H9 (cell line): ENCODE measurements around the gene CFAP299. TPM values are rescaled to one million over a fixed set of nuclear protein-coding genes. Genes with fewer than 3 reads are reported as not detected.

ENCODE experiments used
- DNase-seq: peaks from one replicate; pipeline ENCODE4 v3.0.0-alpha.2; 2017
- H2AFZ ChIP-seq: one replicate; pipeline ENCODE4 v1.6.1; 2013; ENCODE audit warnings: mild to moderate bottlenecking, low read length, control low read depth, moderate library complexity
- H2AK5ac ChIP-seq: 2 replicates; pipeline ENCODE4 v1.6.1; 2013; ENCODE audit warnings: low read length, control low read depth, mixed read lengths; ENCODE audit not compliant: insufficient read length
- H2BK120ac ChIP-seq: one replicate; pipeline ENCODE4 v1.6.1; 2013; ENCODE audit warnings: low read depth, mild to moderate bottlenecking, low read length, control low read depth, inconsistent platforms; ENCODE audit not compliant: poor library complexity, severe bottlenecking
- H2BK12ac ChIP-seq: 2 replicates; pipeline ENCODE4 v1.6.1; 2013; ENCODE audit warnings: low read length, control low read depth, mixed read lengths, low read depth; ENCODE audit not compliant: insufficient read length
- H2BK15ac ChIP-seq: 2 replicates; pipeline ENCODE4 v1.6.1; 2013; ENCODE audit warnings: low read depth, low read length, control low read depth
- H2BK20ac ChIP-seq: one replicate; pipeline ENCODE4 v1.6.1; 2013; ENCODE audit warnings: low read depth, mild to moderate bottlenecking, low read length, control low read depth, inconsistent platforms; ENCODE audit not compliant: poor library complexity, severe bottlenecking
- H2BK5ac ChIP-seq: 2 replicates; pipeline ENCODE4 v1.6.1; 2013; ENCODE audit warnings: low read length, control low read depth, mixed read lengths; ENCODE audit not compliant: insufficient read length
- H3K14ac ChIP-seq: 2 replicates; pipeline ENCODE4 v1.6.1; 2013; ENCODE audit warnings: low read length, control low read depth; ENCODE audit not compliant: insufficient read depth
- H3K18ac ChIP-seq: 2 replicates; pipeline ENCODE4 v1.6.1; 2013; ENCODE audit warnings: low read depth, mild to moderate bottlenecking, mixed read lengths, low read length, control low read depth; ENCODE audit not compliant: insufficient read length
- H3K23ac ChIP-seq: 2 replicates; pipeline ENCODE4 v1.6.1; 2013; ENCODE audit warnings: low read length, control low read depth, mixed read lengths, low read depth; ENCODE audit not compliant: insufficient read length
- H3K23me2 ChIP-seq: 2 replicates; pipeline ENCODE4 v1.6.1; 2013; ENCODE audit warnings: low read depth, mild to moderate bottlenecking, mixed read lengths, low read length, control low read depth; ENCODE audit not compliant: insufficient read length, poor library complexity, severe bottlenecking
- H3K27ac ChIP-seq: 2 replicates; pipeline ENCODE4 v1.5.1; 2013; ENCODE audit warnings: low read length, control low read depth, mixed read lengths, low read depth; ENCODE audit not compliant: insufficient read length
- H3K27me3 ChIP-seq: 2 replicates; pipeline ENCODE4 v1.6.1; 2013; ENCODE audit warnings: low read length, control low read depth, inconsistent platforms; ENCODE audit not compliant: insufficient read depth
- H3K4ac ChIP-seq: 2 replicates; pipeline ENCODE4 v1.6.1; 2013; ENCODE audit warnings: low read depth, mild to moderate bottlenecking, control low read depth, inconsistent platforms, low read length, moderate library complexity
- H3K4me1 ChIP-seq: 2 replicates; pipeline ENCODE4 v1.6.1; 2013; ENCODE audit warnings: low read length, control low read depth, inconsistent platforms; ENCODE audit not compliant: insufficient read depth
- H3K4me2 ChIP-seq: 2 replicates; pipeline ENCODE4 v1.6.1; 2013; ENCODE audit warnings: low read length, control low read depth, mixed read lengths; ENCODE audit not compliant: insufficient read length, insufficient read depth
- H3K56ac ChIP-seq: 2 replicates; pipeline ENCODE4 v1.6.1; 2013; ENCODE audit warnings: low read depth, mild to moderate bottlenecking, mixed read lengths, low read length, control low read depth; ENCODE audit not compliant: insufficient read length
- H3K79me1 ChIP-seq: 2 replicates; pipeline ENCODE4 v1.6.1; 2013; ENCODE audit warnings: low read depth, mild to moderate bottlenecking, moderate library complexity, low read length, control low read depth, inconsistent platforms; ENCODE audit not compliant: insufficient read depth, poor library complexity, severe bottlenecking
- H3K79me2 ChIP-seq: 2 replicates; pipeline ENCODE4 v1.6.1; 2013; ENCODE audit warnings: low read length, control low read depth, inconsistent platforms; ENCODE audit not compliant: insufficient read depth
- H3K9ac ChIP-seq: 2 replicates; pipeline ENCODE4 v1.6.1; 2013; ENCODE audit warnings: low read length, control low read depth, mixed read lengths; ENCODE audit not compliant: insufficient read length; ENCODE audit errors: extremely low read depth
- H3K9me3 ChIP-seq: one replicate; pipeline ENCODE4 v1.6.1; 2013; ENCODE audit warnings: low read depth, low read length, inconsistent platforms; ENCODE audit not compliant: control insufficient read depth
- H3T11ph ChIP-seq: one replicate; pipeline ENCODE4 v1.6.1; 2013; ENCODE audit warnings: mild to moderate bottlenecking, low read length, control low read depth, inconsistent platforms
- H4K20me1 ChIP-seq: one replicate; pipeline ENCODE4 v1.6.1; 2013; ENCODE audit not compliant: control insufficient read depth, insufficient read length, insufficient read depth
- H4K5ac ChIP-seq: 2 replicates; pipeline ENCODE4 v1.6.1; 2013; ENCODE audit warnings: low read depth, mild to moderate bottlenecking, mixed read lengths, low read length, control low read depth; ENCODE audit not compliant: insufficient read length
- H4K8ac ChIP-seq: replicated peaks from 2 replicates; pipeline ENCODE4 v1.6.1; 2013; ENCODE audit warnings: low read length, control low read depth, mixed read lengths, low read depth; ENCODE audit not compliant: insufficient read length
- H4K91ac ChIP-seq: 2 replicates; pipeline ENCODE4 v1.6.1; 2013; ENCODE audit warnings: low read depth, mild to moderate bottlenecking, moderate library complexity, mixed read lengths, low read length, control low read depth; ENCODE audit not compliant: insufficient read length
- H3K27ac Mint-ChIP-seq, 3 experiments: 2 replicates in 2 of 3; 3 replicates in 1 of 3; pipeline ENCODE4 v1.8.0; 2020 to 2021; ENCODE audit warnings: mixed read lengths in 3 of 3, mild to moderate bottlenecking in 1 of 3, moderate library complexity in 1 of 3
- H3K27me3 Mint-ChIP-seq: 2 replicates; pipeline ENCODE4 v1.8.0; 2021; ENCODE audit warnings: low read depth, mild to moderate bottlenecking, moderate library complexity, mixed read lengths
- H3K36me3 Mint-ChIP-seq, 3 experiments: 2 replicates in 2 of 3; 3 replicates in 1 of 3; pipeline ENCODE4 v1.8.0; 2020 to 2021; ENCODE audit warnings: low read depth in 3 of 3, mixed read lengths in 3 of 3; ENCODE audit not compliant: insufficient read depth in 1 of 3
- H3K4me1 Mint-ChIP-seq, 2 experiments: 2 replicates each; pipeline ENCODE4 v1.8.0; 2020; ENCODE audit warnings: mixed read lengths in 2 of 2
- H3K4me3 Mint-ChIP-seq, 2 experiments: 2 replicates in 1 of 2; 3 replicates in 1 of 2; pipeline ENCODE4 v1.8.0; 2020 to 2021; ENCODE audit warnings: mild to moderate bottlenecking in 2 of 2, mixed read lengths in 2 of 2, moderate library complexity in 1 of 2
- H3K9me3 Mint-ChIP-seq, 2 experiments: 2 replicates in 1 of 2; 3 replicates in 1 of 2; pipeline ENCODE4 v1.8.0; 2020; ENCODE audit warnings: mild to moderate bottlenecking in 2 of 2, mixed read lengths in 2 of 2, moderate library complexity in 1 of 2
- WGBS: extraction: QIAGEN DNeasy Blood & Tissue Kit; methylation state at CpG from one replicate; pipeline ENCODE4 v1.1.7; 2013; ENCODE audit warnings: missing lambda C conversion rate, low lambda C conversion rate, mixed read lengths; ENCODE audit not compliant: insufficient read length; ENCODE audit errors: extremely low coverage; 5-methylcytosine and 5-hydroxymethylcytosine counted together
- total RNA-seq: library from RNA; stranded (reverse); gene quantifications from 2 replicates; pipeline ENCODE4 v1.2.1, GENCODE V29; 2021
- TF ChIP-seq, protein P1 (sequence below): fragments of 200-600 bp; sonication (generic); conservative IDR thresholded peaks from 3 replicates; pipeline ENCODE4 v1.8.0; 2021; ENCODE audit warnings: antibody characterized with exemption, mild to moderate bottlenecking

CFAP299 gene
- total RNA-seq, 1 experiment from 2014 or later, result not detected

DNA sequence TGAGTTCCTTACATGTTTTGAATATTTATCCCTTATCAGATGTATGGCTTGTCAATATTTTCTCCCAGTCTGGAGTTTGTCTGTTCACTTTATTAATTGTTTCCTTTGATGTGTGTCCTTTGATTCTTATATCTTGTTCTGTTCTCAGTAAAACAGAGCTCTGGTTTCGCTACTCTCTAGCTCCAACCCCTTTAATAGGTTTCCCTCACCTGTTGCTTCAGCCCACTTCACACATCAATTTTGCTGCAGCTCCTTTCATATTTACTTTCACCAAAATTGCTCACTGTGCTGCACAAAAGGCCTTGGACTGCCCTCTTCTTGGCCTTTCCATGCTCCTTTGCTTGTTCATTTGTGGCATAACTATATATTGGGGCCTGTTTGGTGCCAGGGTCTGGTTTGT lies 85.1 kb downstream of the CFAP299 start:
- Histone ChIP-seq H4K20me1 (no peaks in the 10 kb centered on the region), H3K56ac (no peak overlapping the region), H3K9me3 (no peaks in the 10 kb centered on the region), H3K18ac (no peak overlapping the region), H3K4me1 (no peaks in the 10 kb centered on the region), H3K4ac (no peak overlapping the region), H4K91ac (no peak overlapping the region), H3K27ac (no peak overlapping the region), H3K9ac (no peak overlapping the region), H4K5ac (no peak overlapping the region), H2BK12ac (no peak overlapping the region), H2BK5ac (no peak overlapping the region), H2AK5ac (no peak overlapping the region), H3K27me3 (no peaks in the 10 kb centered on the region), H3K79me1 (no peaks in the 10 kb centered on the region), H3K23me2 (no peaks in the 10 kb centered on the region), H2AFZ (no peak overlapping the region), H2BK20ac (no peak overlapping the region), H3K4me2 (no peak overlapping the region), H4K8ac (no peak overlapping the region), H3K14ac (no peak overlapping the region), H2BK120ac (no peak overlapping the region), H2BK15ac (no peak overlapping the region), H3K23ac (no peak overlapping the region), H3T11ph (no peak overlapping the region), H3K79me2 (no peaks in the 10 kb centered on the region)
- no CpG with 5 or more reads among the region's 1 CpG for WGBS
- Mint-ChIP-seq H3K4me1 (peaks cover 31% of the 10 kb centered on the region in 2 experiments), H3K9me3 (no peaks in the 10 kb centered on the region), H3K4me3 (no peak overlapping the region), H3K27me3 (no peaks in the 10 kb centered on the region), H3K36me3 (no peaks in the 10 kb centered on the region), H3K27ac (peak overlapping the region in 2 of 3 experiments; percentile 2 to 69; a peak in 3 of 7 replicates)
- no peak for DNase-seq
- TF ChIP-seq, protein P1, sequence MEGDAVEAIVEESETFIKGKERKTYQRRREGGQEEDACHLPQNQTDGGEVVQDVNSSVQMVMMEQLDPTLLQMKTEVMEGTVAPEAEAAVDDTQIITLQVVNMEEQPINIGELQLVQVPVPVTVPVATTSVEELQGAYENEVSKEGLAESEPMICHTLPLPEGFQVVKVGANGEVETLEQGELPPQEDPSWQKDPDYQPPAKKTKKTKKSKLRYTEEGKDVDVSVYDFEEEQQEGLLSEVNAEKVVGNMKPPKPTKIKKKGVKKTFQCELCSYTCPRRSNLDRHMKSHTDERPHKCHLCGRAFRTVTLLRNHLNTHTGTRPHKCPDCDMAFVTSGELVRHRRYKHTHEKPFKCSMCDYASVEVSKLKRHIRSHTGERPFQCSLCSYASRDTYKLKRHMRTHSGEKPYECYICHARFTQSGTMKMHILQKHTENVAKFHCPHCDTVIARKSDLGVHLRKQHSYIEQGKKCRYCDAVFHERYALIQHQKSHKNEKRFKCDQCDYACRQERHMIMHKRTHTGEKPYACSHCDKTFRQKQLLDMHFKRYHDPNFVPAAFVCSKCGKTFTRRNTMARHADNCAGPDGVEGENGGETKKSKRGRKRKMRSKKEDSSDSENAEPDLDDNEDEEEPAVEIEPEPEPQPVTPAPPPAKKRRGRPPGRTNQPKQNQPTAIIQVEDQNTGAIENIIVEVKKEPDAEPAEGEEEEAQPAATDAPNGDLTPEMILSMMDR, result no peak
